Adrenal gland (tissue), 12 donors: ENCODE measurements around the gene NCEH1. TPM values are rescaled to one million over a fixed set of nuclear protein-coding genes. Genes with fewer than 3 reads are reported as not detected.

Experiments used
- DNase-seq, 7 donors: peaks; one replicate each; pipeline ENCODE4 v3.0.0-alpha.2; 2019 to 2020
- H3K27ac ChIP-seq, 5 donors: fragments of 200-600 bp; sonication (generic) in 4 of 5; 1 replicate in 3 of 5; 2 replicates in 2 of 5; pipeline versions ENCODE4 v1.5.1 to v1.8.0; 2016 to 2020; ENCODE audit warnings: mild to moderate bottlenecking in 1 of 5
- H3K27me3 ChIP-seq: fragments of 200-600 bp; 2 replicates; pipeline ENCODE4 v1.8.0; 2021
- H3K36me3 ChIP-seq, 2 donors: fragments of 200-600 bp; replicated peaks in 1 of 2; 1 replicate in 1 of 2; 2 replicates in 1 of 2; pipeline versions ENCODE4 v1.5.1 to v1.8.0; 2018 to 2022
- H3K4me1 ChIP-seq, 2 donors: fragments of 200-600 bp; replicated peaks in 1 of 2; 1 replicate in 1 of 2; 2 replicates in 1 of 2; pipeline versions ENCODE4 v1.5.1 to v1.8.0; 2018 to 2021
- H3K4me3 ChIP-seq, 4 donors: fragments of 200-600 bp; sonication (generic) in 3 of 4; one replicate each; pipeline ENCODE4 v1.5.1; 2016 to 2018
- H3K9me3 ChIP-seq, 3 donors: fragments of 200-600 bp; sonication (generic) in 1 of 3; replicated peaks in 1 of 3; 1 replicate in 2 of 3; 2 replicates in 1 of 3; pipeline versions ENCODE4 v1.5.1 to v1.8.0; 2016 to 2021
- POLR2A ChIP-seq, 2 donors: fragments of 450-650 bp; IDR thresholded peaks; one replicate each; pipeline ENCODE4 v1.6.1; 2017; ENCODE audit warnings: antibody characterized with exemption in 2 of 2, mild to moderate bottlenecking in 2 of 2, moderate library complexity in 1 of 2
- WGBS, 4 donors: extraction: QIAGEN DNeasy Blood & Tissue Kit in 2 of 4; methylation state at CpG; one replicate each; pipeline versions ENCODE4 v1.1.5 to v1.1.7; 2013 to 2017; 5-methylcytosine and 5-hydroxymethylcytosine counted together
- intact Hi-C, 2 donors: fragments of 100-400 bp; cut with DNase I; formaldehyde crosslinking; loops; one replicate each; pipeline versions ENCODE4 v1.14.1 to v1.15.0; 2022 to 2023
- polyA plus RNA-seq, 3 donors: library from polyadenylated mRNA; stranded (reverse); fragments of 200-250 nt in 2 of 3; fragments of 350-450 nt in 1 of 3; fragmentation: Illumina TruSeq in 1 of 3; extraction: RNeasy Lipid Tissue Mini Kit (QIAGEN cat#74804) in 1 of 3; gene quantifications; one replicate each; pipeline ENCODE4 v1.2.3, GENCODE V29; 2013 to 2014
- total RNA-seq, 9 donors: library from RNA; depleted of rRNA in 4 of 9; stranded (reverse); fragments of >200 nt in 4 of 9; fragments of 120-200 nt in 1 of 9; fragmentation: NEBNext Ultra II Directional in 1 of 9; extraction: Animal tissue kit (Norgen Biotek cat#: 25700) in 1 of 9; gene quantifications; one replicate each; pipeline versions ENCODE4 v1.1.0 to v1.2.4, GENCODE V29; 2013 to 2023
- TF ChIP-seq, protein P1 (sequence below), 6 experiments: fragments of 450-650 bp in 4 of 6; fragments of 200-600 bp in 2 of 6; sonication (generic) in 1 of 6; IDR thresholded peaks; 1 replicate in 5 of 6; 2 replicates in 1 of 6; pipeline versions ENCODE4 v1.5.1 to v1.8.0; 2016 to 2021; ENCODE audit warnings: antibody characterized with exemption in 6 of 6, mild to moderate bottlenecking in 2 of 6, moderate library complexity in 1 of 6
- donor health status: healthy with polysubstance abuse.
- donor health status: Bipolar disorder and iron deficiency.
- donor health status: DM: yes; HTN: yes; CAD: no.
- donor health status: DM: no; HTN: no; CAD: no.
- donor health status: DM: no; HTN: no; CAD: no.
- donor health status: DM: yes; HTN: yes; CAD: no.

Gene NCEH1
- total and polyA plus RNA-seq, 12 donors = 5.8 to 55.3 (median 39.4) TPM

DNA sequence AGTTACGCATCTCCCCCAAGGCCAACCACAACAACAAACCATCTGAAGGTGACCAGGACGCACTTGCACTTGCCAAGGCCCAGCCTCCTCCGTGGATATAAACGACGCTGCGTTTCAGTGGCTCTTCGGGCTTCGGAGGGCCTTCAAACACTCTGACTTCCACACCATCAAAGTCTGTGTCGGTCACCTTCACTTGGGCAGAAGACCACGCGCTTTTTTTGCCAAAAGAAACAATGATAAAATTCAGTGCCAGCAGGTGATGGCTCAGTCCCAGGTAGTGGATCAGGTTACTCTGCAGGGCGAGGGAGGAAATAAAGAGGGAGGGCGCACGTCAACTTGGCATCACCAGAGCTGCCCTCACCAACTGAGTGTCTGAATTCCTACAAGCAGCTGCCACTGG lies 63.0 kb downstream of the NCEH1 start:
- DNase-seq = peak in 2 of 7 donors; percentile 36 to 37
- H3K4me1 ChIP-seq = peaks cover 30 to 33% of the 10 kb centered on the region in 2 donors
- intact Hi-C loops = no loop called here
- no peak for TF ChIP-seq POLR2A (IDR thresholded peaks at IDR 0.05)
- TF ChIP-seq, protein P1, sequence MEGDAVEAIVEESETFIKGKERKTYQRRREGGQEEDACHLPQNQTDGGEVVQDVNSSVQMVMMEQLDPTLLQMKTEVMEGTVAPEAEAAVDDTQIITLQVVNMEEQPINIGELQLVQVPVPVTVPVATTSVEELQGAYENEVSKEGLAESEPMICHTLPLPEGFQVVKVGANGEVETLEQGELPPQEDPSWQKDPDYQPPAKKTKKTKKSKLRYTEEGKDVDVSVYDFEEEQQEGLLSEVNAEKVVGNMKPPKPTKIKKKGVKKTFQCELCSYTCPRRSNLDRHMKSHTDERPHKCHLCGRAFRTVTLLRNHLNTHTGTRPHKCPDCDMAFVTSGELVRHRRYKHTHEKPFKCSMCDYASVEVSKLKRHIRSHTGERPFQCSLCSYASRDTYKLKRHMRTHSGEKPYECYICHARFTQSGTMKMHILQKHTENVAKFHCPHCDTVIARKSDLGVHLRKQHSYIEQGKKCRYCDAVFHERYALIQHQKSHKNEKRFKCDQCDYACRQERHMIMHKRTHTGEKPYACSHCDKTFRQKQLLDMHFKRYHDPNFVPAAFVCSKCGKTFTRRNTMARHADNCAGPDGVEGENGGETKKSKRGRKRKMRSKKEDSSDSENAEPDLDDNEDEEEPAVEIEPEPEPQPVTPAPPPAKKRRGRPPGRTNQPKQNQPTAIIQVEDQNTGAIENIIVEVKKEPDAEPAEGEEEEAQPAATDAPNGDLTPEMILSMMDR (IDR thresholded peaks at IDR 0.05) = no peak
- H3K27me3 ChIP-seq = no peaks in the 10 kb centered on the region
- WGBS, 4 donors = 43 to 78% (median 62%) methylated on average over 14 of the region's 14 CpGs
- no peaks in the 10 kb centered on the region for H3K36me3 ChIP-seq
- no peak overlapping the region for H3K4me3 ChIP-seq
- peak overlapping the region in 2 of 5 donors; percentile 9 to 33 for H3K27ac ChIP-seq
- H3K9me3 ChIP-seq = no peaks in the 10 kb centered on the region

DNA sequence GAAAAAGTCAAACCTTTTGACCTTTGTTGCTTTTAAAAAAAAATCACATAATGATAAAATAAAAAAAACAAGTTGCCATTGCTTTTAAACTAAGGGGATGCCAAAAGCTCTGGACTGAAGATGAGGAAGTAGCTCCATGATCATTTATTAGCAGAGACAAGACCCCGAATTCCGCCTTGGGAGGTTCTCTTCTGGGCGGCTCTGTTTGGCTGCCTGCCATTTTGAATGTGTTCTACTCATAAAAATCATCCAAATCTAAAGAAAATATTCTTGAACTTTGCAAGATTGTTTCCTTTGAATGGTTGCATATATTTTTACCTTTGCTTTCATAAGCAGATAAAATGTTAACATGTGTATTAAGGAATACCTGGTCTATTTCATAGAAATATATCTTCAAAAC lies 63.8 kb downstream of the NCEH1 start:
- intact Hi-C loops = no loop called here
- WGBS, 4 donors = 33 to 61% (median 49%) methylated on average over 3 of the region's 3 CpGs

DNA sequence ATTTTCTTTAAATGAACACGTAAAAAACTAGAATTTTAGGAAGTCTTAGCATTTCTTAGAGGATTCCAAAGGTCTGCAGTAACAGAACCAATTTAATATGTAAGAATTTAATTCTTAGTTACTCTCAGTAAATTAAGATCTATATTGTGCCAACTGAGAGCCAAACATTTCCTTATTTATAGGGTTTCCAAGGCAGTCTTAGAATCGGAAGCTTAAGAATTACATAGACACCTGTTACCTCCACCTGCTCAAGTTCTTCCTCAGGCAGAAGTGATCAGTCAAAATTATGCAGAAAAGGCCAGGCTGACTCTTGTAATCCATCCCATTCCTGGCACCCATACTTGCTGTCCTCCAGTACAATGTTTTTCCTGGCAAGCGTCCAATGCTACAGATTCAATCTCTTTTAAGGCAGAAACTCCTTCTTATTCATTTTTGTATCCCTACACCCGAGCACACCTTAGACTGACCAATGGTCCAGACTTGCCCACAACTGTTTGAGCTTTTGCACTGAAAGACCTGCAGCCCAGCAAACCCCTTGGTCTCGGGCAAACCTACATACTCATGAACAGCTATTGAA lies 64.3 kb downstream of the NCEH1 start:
- no peaks in the 10 kb centered on the region for H3K9me3 ChIP-seq
- TF ChIP-seq, protein P1 (IDR thresholded peaks at IDR 0.05) = no peak
- TF ChIP-seq POLR2A (IDR thresholded peaks at IDR 0.05) = no peak
- peak in 6 of 7 donors; percentile 37 to 72 (median 54) for DNase-seq
- H3K4me3 ChIP-seq = no peak overlapping the region
- H3K4me1 ChIP-seq = peaks cover 30 to 33% of the 10 kb centered on the region in 2 donors
- H3K36me3 ChIP-seq = no peaks in the 10 kb centered on the region
- H3K27me3 ChIP-seq = no peaks in the 10 kb centered on the region
- H3K27ac ChIP-seq = peak overlapping the region in 1 of 5 donors; percentile 9
- intact Hi-C loops = no loop called here
- 58 to 63% (median 61%) methylated on average over 5 of the region's 5 CpGs for WGBS, 4 donors

More for the DNA sequence above, 63.8 kb downstream of the NCEH1 start:
- H3K36me3 ChIP-seq = no peaks in the 10 kb centered on the region
- TF ChIP-seq, protein P1 (IDR thresholded peaks at IDR 0.05) = no peak
- TF ChIP-seq POLR2A (IDR thresholded peaks at IDR 0.05) = no peak
- DNase-seq = no peak
- H3K9me3 ChIP-seq = no peaks in the 10 kb centered on the region
- no peak overlapping the region for H3K4me3 ChIP-seq
- peak overlapping the region in 1 of 5 donors; percentile 9 for H3K27ac ChIP-seq
- H3K4me1 ChIP-seq = peaks cover 30 to 33% of the 10 kb centered on the region in 2 donors
- no peaks in the 10 kb centered on the region for H3K27me3 ChIP-seq

DNA sequence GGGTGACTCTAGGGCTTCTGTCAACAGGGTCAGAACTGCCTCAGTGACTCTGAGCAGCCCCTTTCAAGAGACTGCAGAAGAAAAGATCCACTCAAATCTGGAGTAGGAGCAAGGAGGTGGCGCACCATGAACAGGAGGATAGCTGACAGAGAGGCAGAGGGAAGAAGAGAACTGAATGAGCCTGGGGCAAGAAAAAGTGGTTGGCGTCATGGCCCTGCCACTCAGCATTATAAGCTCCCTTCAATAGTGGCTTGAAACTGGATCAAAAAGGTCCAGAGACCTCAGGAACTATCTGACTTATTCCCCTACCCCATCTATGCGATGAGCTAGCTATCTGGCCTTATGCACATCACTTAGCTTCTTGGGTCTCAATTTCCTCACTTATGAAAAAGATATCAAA lies 66.6 kb downstream of the NCEH1 start:
- no peaks in the 10 kb centered on the region for H3K36me3 ChIP-seq
- no peak for DNase-seq

More for the DNA sequence above, 66.6 kb downstream of the NCEH1 start:
- H3K9me3 ChIP-seq = no peaks in the 10 kb centered on the region
- no peak overlapping the region for H3K4me3 ChIP-seq
- 96 to 100% (median 98%) methylated on average over 3 of the region's 3 CpGs for WGBS, 4 donors
- no peaks in the 10 kb centered on the region for H3K27me3 ChIP-seq
- intact Hi-C loops = no loop called here
- no peak overlapping the region for H3K27ac ChIP-seq
- peaks cover 25 to 31% of the 10 kb centered on the region in 2 donors for H3K4me1 ChIP-seq
- no peak for TF ChIP-seq POLR2A (IDR thresholded peaks at IDR 0.05)
- TF ChIP-seq, protein P1 (IDR thresholded peaks at IDR 0.05) = no peak
